ENCODE data around the gene KLHDC9.

DNA sequence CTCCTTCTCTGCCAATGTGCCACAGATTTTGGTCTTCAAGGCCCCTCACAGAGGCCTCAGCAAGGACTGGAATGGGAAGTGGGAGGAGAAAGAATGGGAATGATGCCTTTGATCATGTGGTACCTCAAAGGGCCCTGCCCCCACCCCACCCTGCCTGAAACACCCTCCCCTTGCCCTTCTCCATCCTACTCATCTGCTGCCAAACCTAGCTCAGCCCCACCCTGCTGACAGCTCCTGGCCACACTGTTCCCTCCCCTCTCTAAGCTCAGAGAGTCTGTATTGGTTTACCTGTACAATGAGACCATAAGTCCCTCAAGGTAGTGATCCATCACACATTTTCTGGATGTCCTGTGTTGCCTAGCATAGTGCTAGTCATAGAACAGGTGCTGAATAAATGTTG, 21.8 kb upstream of the KLHDC9 start:
- TF ChIP-seq TAF1 (IDR thresholded peaks at IDR 0.05; ENCODE audit: low read depth, low read length) (no peak), POLR2AphosphoS5 (IDR thresholded peaks at IDR 0.05; ENCODE audit: low read depth, low read length) (no peak), POLR2A (IDR thresholded peaks at IDR 0.05; ENCODE audit: low read depth, low read length) (no peak), SPI1 (IDR thresholded peaks at IDR 0.05; ENCODE audit: low read depth, low read length) (no peak), PAX5 (IDR thresholded peaks at IDR 0.05; ENCODE audit: insufficient read depth, low read length, severe bottlenecking) (no peak)
